HepG2 (cell line): ENCODE measurements around the gene BRINP1. TPM values are rescaled to one million over a fixed set of nuclear protein-coding genes. Genes with fewer than 3 reads are reported as not detected.

ENCODE experiments used
- ATAC-seq: fragments of 200-7000 bp; cut with Tn5 transposase; 3 replicates; pipeline ENCODE4 v1.9.1; 2020; ENCODE audit warnings: mild to moderate bottlenecking, moderate library complexity
- BruUV-seq: library from RNA; stranded (reverse); fragments of 400-500 nt; replicated peaks from 2 replicates; lab custom pipeline; 2021; lab: Mats Ljungman, UMichigan
- CTCF ChIA-PET: fragments of 300-600 bp; formaldehyde crosslinking; extraction: SDS; loops from one replicate; lab custom pipeline; 2021; ENCODE audit warnings: low total read pairs, inconsistent platforms, low intra/inter-chr PET ratio; lab: Yijun Ruan, JAX
- POLR2A ChIA-PET: fragments of 350-600 bp; sonication (Branson Sonifier 250); formaldehyde crosslinking; loops from one replicate; lab custom pipeline; 2020; ENCODE audit warnings: antibody characterized with exemption, inconsistent platforms; lab: Yijun Ruan, JAX
- DNase-seq: peaks from one replicate; pipeline ENCODE4 v3.0.0-alpha.2; 2015; ENCODE audit warnings: low spot score
- FAIRE-seq: peaks from 3 replicates; lab custom pipeline; 2011; peaks lifted over from hg19 to GRCh38; lab: Jason Lieb, UNC
- H2AFZ ChIP-seq: one replicate; pipeline ENCODE4 v1.6.1; 2011; ENCODE audit warnings: low read length, inconsistent platforms
- H3K27ac ChIP-seq: fragments of 300-600 bp; 3 replicates; pipeline ENCODE4 v1.8.0; 2011; ENCODE audit warnings: mixed run types, mild to moderate bottlenecking, mixed read lengths, low read length, inconsistent platforms; ENCODE audit not compliant: insufficient read depth; ENCODE audit errors: extremely low read length
- H3K27me3 ChIP-seq, 2 experiments: fragments of 200-600 bp in 1 of 2; 2 replicates in 1 of 2; 3 replicates in 1 of 2; pipeline versions ENCODE4 v1.6.0 to v1.8.0; 2011; ENCODE audit warnings: low read length in 2 of 2, mild to moderate bottlenecking in 2 of 2, moderate library complexity in 2 of 2, inconsistent platforms in 1 of 2; ENCODE audit not compliant: insufficient read depth in 2 of 2, control insufficient read depth in 1 of 2
- H3K36me3 ChIP-seq, 2 experiments: fragments of 200-600 bp in 1 of 2; replicated peaks in 1 of 2; 2 replicates in 1 of 2; 3 replicates in 1 of 2; pipeline versions ENCODE4 v1.5.1 to v1.8.0; 2011; ENCODE audit warnings: low read length in 2 of 2, inconsistent platforms in 1 of 2; ENCODE audit not compliant: insufficient read depth in 2 of 2, control insufficient read depth in 1 of 2
- H3K4me1 ChIP-seq: 2 replicates; pipeline ENCODE4 v1.5.1; 2012; ENCODE audit warnings: low read length, inconsistent platforms; ENCODE audit not compliant: insufficient read depth
- H3K4me2 ChIP-seq: 2 replicates; pipeline ENCODE4 v1.6.0; 2011; ENCODE audit warnings: low read depth, low read length, inconsistent platforms
- H3K4me3 ChIP-seq, 3 experiments: fragments of 200-600 bp in 1 of 3; sonication (generic), shearing (Covaris generic) in 1 of 3; replicated peaks in 1 of 3; 2 replicates each; pipeline ENCODE4 v1.5.1; 2011 to 2016; ENCODE audit warnings: low read length in 3 of 3, inconsistent platforms in 2 of 3, low read depth in 2 of 3, mild to moderate bottlenecking in 2 of 3, control low read depth in 1 of 3, mixed read lengths in 1 of 3; ENCODE audit not compliant: insufficient read depth in 1 of 3
- H3K79me2 ChIP-seq: one replicate; pipeline ENCODE4 v1.6.1; 2011; ENCODE audit warnings: low read length, inconsistent platforms; ENCODE audit not compliant: insufficient read depth
- H3K9ac ChIP-seq: 2 replicates; pipeline ENCODE4 v1.6.0; 2011; ENCODE audit warnings: mild to moderate bottlenecking, low read depth, low read length, inconsistent platforms; ENCODE audit not compliant: insufficient read depth
- H3K9me3 ChIP-seq: 2 replicates; pipeline ENCODE4 v1.5.1; 2012; ENCODE audit warnings: mild to moderate bottlenecking, low read length
- H4K20me1 ChIP-seq: 2 replicates; pipeline ENCODE4 v1.6.0; 2011; ENCODE audit warnings: inconsistent platforms, mild to moderate bottlenecking, low read length, moderate library complexity; ENCODE audit not compliant: insufficient read depth
- BATF2 ChIP-seq: sonication (generic); formaldehyde crosslinking; IDR thresholded peaks from 2 replicates; pipeline ENCODE4 v1.8.0; 2022; ENCODE audit warnings: mild to moderate bottlenecking, missing genetic modification reagents, moderate library complexity
- DPF2 ChIP-seq: sonication (generic); formaldehyde crosslinking; IDR thresholded peaks from 2 replicates; pipeline ENCODE4 v1.4.0; 2020; ENCODE audit warnings: mild to moderate bottlenecking, low read depth, missing genetic modification reagents, borderline replicate concordance
- HOMEZ ChIP-seq: IDR thresholded peaks from 2 replicates; pipeline ENCODE4 v1.6.1; 2016; ENCODE audit warnings: low read depth
- IKZF5 ChIP-seq: IDR thresholded peaks from 2 replicates; pipeline ENCODE4 v1.6.1; 2018; ENCODE audit warnings: missing genetic modification reagents, mild to moderate bottlenecking, missing compliant biosample characterization
- ISX ChIP-seq: sonication (generic); formaldehyde crosslinking; conservative IDR thresholded peaks from 2 replicates; pipeline ENCODE4 v1.5.0; 2020; ENCODE audit warnings: missing genetic modification reagents
- MAFF ChIP-seq: IDR thresholded peaks from 2 replicates; pipeline ENCODE4 v1.6.1; 2011; ENCODE audit warnings: low read depth, low read length, improper control_type of control experiment
- MAFK ChIP-seq, 2 experiments: IDR thresholded peaks in 1 of 2; conservative IDR thresholded peaks in 1 of 2; 2 replicates each; pipeline ENCODE4 v1.6.1; 2011; ENCODE audit warnings: improper control_type of control experiment in 2 of 2, low read length in 2 of 2
- NCOA1 ChIP-seq: sonication (generic); formaldehyde crosslinking; IDR thresholded peaks from 2 replicates; pipeline ENCODE4 v1.9.0; 2021; ENCODE audit warnings: missing genetic modification reagents
- RFXANK ChIP-seq: IDR thresholded peaks from 2 replicates; pipeline ENCODE4 v1.6.1; 2016
- SNAPC2 ChIP-seq: sonication (generic); formaldehyde crosslinking; IDR thresholded peaks from 2 replicates; pipeline ENCODE4 v1.8.1; 2022; ENCODE audit warnings: mild to moderate bottlenecking, missing genetic modification reagents
- SOX6 ChIP-seq, 2 experiments: fragments of 450-650 bp in 1 of 2; sonication (generic) in 1 of 2; formaldehyde crosslinking in 1 of 2; IDR thresholded peaks; 2 replicates each; pipeline versions ENCODE4 v1.4.0 to v1.6.1; 2017 to 2020; ENCODE audit warnings: antibody characterized with exemption in 1 of 2, mild to moderate bottlenecking in 1 of 2, missing genetic modification reagents in 1 of 2
- TMF1 ChIP-seq: sonication (generic); formaldehyde crosslinking; IDR thresholded peaks from 2 replicates; pipeline ENCODE4 v1.8.1; 2022; ENCODE audit warnings: low read depth, missing genetic modification reagents
- ZBTB7A ChIP-seq: sonication (generic); formaldehyde crosslinking; IDR thresholded peaks from 2 replicates; pipeline ENCODE4 v1.8.0; 2022; ENCODE audit warnings: mild to moderate bottlenecking, missing genetic modification reagents
- ZFY ChIP-seq: sonication (generic); formaldehyde crosslinking; IDR thresholded peaks from 2 replicates; pipeline ENCODE4 v1.4.0; 2020; ENCODE audit warnings: missing genetic modification reagents
- ZFYVE20 ChIP-seq: sonication (generic); formaldehyde crosslinking; IDR thresholded peaks from 2 replicates; pipeline ENCODE4 v1.8.0; 2023; ENCODE audit warnings: low read depth, mild to moderate bottlenecking, moderate library complexity, missing genetic modification reagents, borderline replicate concordance
- ZMAT3 ChIP-seq: sonication (generic); formaldehyde crosslinking; conservative IDR thresholded peaks from 2 replicates; pipeline ENCODE4 v1.7.0; 2021; ENCODE audit warnings: missing genetic modification reagents
- ZNF33A ChIP-seq: sonication (generic); formaldehyde crosslinking; IDR thresholded peaks from 2 replicates; pipeline ENCODE4 v1.5.1; 2020; ENCODE audit warnings: missing genetic modification reagents, mild to moderate bottlenecking, moderate library complexity, borderline replicate concordance
- ZNF451 ChIP-seq: sonication (generic); formaldehyde crosslinking; IDR thresholded peaks from 2 replicates; pipeline ENCODE4 v1.5.0; 2020; ENCODE audit warnings: mild to moderate bottlenecking, missing genetic modification reagents
- ZNF878 ChIP-seq: sonication (generic); formaldehyde crosslinking; IDR thresholded peaks from 2 replicates; pipeline ENCODE4 v1.8.1; 2023; ENCODE audit warnings: mild to moderate bottlenecking, missing genetic modification reagents, moderate library complexity
- WGBS: methylation state at CpG from one replicate; pipeline ENCODE4 v1.1.6; 2017; ENCODE audit warnings: low lambda C conversion rate; 5-methylcytosine and 5-hydroxymethylcytosine counted together
- in situ Hi-C: cut with HindIII; loops from 2 replicates; pipeline ENCODE4 v1.10.0; 2017; ENCODE audit warnings: low pct_unique_long_range_greater_than_20kb; ENCODE audit not compliant: extremely low pct_ligation_motif_present
- intact Hi-C: fragments of 100-400 bp; cut with micrococcal nuclease; formaldehyde crosslinking; loops from one replicate; pipeline ENCODE4 v1.10.0; 2022; ENCODE audit not compliant: unreplicated experiment
- polyA plus RNA-seq, 8 experiments: library from polyadenylated mRNA; depleted of rRNA in 3 of 8; stranded (reverse) in 7 of 8; unstranded in 1 of 8; fragments of >200 nt; fragmentation: Illumina TruSeq in 4 of 8; extraction: Trizol in 4 of 8; gene quantifications; 2 replicates each; pipeline versions ENCODE4 v1.2.1 to v1.2.3, GENCODE V29; 2011 to 2016; ENCODE audit warnings: low read depth in 4 of 8, missing spikeins in 1 of 8, mixed read lengths in 1 of 8; ENCODE audit not compliant: insufficient read depth in 1 of 8
- total RNA-seq, 5 experiments: library from RNA; depleted of rRNA; stranded (reverse); fragments of >200 nt; fragmentation: Illumina TruSeq; extraction: Trizol; gene quantifications; 2 replicates each; pipeline ENCODE4 v1.2.3, GENCODE V29; 2016; ENCODE audit warnings: low read depth in 1 of 5

BRINP1 gene
- total and polyA plus RNA-seq, 2 of the 13 experiments (the other 11 are each of a cell fraction or from before 2014, with no cell fraction given), result not detected

- no peaks in the 10 kb centered on the region for H3K36me3 ChIP-seq
- H4K20me1 ChIP-seq, result no peaks in the 10 kb centered on the region
- H2AFZ ChIP-seq, result no peak overlapping the region
- FAIRE-seq (no peak), ATAC-seq (no peak), DNase-seq (no peak)
- no peak overlapping the region for H3K9ac ChIP-seq
- H3K27ac ChIP-seq, result no peak overlapping the region
- CTCF ChIA-PET, result no interaction called here
- H3K27me3 ChIP-seq, result no peaks in the 10 kb centered on the region
- BruUV-seq, result no TSS peak
- H3K79me2 ChIP-seq, result no peaks in the 10 kb centered on the region
- TF ChIP-seq ZNF878 (CRISPR knock-in tag) (no peak), ZNF33A (no peak), MAFK (conservative IDR thresholded peaks at IDR 0.05 in 1 of 2, IDR thresholded peaks at IDR 0.05 in 1 of 2; ENCODE audit: low read length in 2 of 2) (peak; percentile 40 to 64), MAFF (peak; percentile 50), NCOA1 (CRISPR knock-in tag) (no peak), TMF1 (no peak), ZFY (CRISPR knock-in tag) (no peak)
- POLR2A ChIA-PET, result no interaction called here
- H3K4me2 ChIP-seq, result no peak overlapping the region
- intact Hi-C loops (no loop called here), in situ Hi-C loops (no loop called here)
- no peaks in the 10 kb centered on the region for H3K4me1 ChIP-seq
- no peak overlapping the region for H3K4me3 ChIP-seq
- WGBS, result 4% methylated on average over 2 of the region's 2 CpGs
- peaks cover 80% of the 10 kb centered on the region for H3K9me3 ChIP-seq
These were observed 214.7 kb downstream of the BRINP1 start for GRCh38 chr9:119154527-119154926.

GRCh38 chr9:119153402-119153801 lies 215.8 kb downstream of the BRINP1 start:
- no peak overlapping the region for H3K9ac ChIP-seq
- WGBS, result 45% methylated on average over 2 of the region's 2 CpGs
- ATAC-seq, result no peak
- no peak overlapping the region for H3K4me3 ChIP-seq
- no peak overlapping the region for H2AFZ ChIP-seq
- H4K20me1 ChIP-seq, result no peaks in the 10 kb centered on the region
- no peak for DNase-seq
- H3K36me3 ChIP-seq, result no peaks in the 10 kb centered on the region
- H3K4me2 ChIP-seq, result no peak overlapping the region
- BruUV-seq, result no TSS peak
- no peak overlapping the region for H3K27ac ChIP-seq
- ChIA-PET POLR2A (no interaction called here), CTCF (no interaction called here)
- H3K27me3 ChIP-seq, result no peaks in the 10 kb centered on the region
- no peak for FAIRE-seq
- no peaks in the 10 kb centered on the region for H3K4me1 ChIP-seq
- intact Hi-C loops (no loop called here), in situ Hi-C loops (no loop called here)
- no peaks in the 10 kb centered on the region for H3K79me2 ChIP-seq
- H3K9me3 ChIP-seq, result peaks cover 79% of the 10 kb centered on the region
- TF ChIP-seq DPF2 (CRISPR knock-in tag) (no peak), ZBTB7A (CRISPR knock-in tag) (no peak), HOMEZ (no peak), BATF2 (CRISPR knock-in tag) (no peak), SNAPC2 (CRISPR knock-in tag) (no peak), ZMAT3 (no peak), ZNF451 (CRISPR knock-in tag) (no peak), RFXANK (CRISPR knock-in tag) (no peak), ZFYVE20 (CRISPR knock-in tag) (no peak), SOX6 (IDR thresholded peaks at IDR 0.05) (no peak), SOX6 (CRISPR knock-in tag; IDR thresholded peaks at IDR 0.05) (no peak), IKZF5 (CRISPR knock-in tag) (no peak), ISX (CRISPR knock-in tag) (no peak)
